Fibroblast of skin of right biceps (primary cell): ENCODE measurements around the gene ARHGAP29.
"Not testable (repeated sequence)": the region's sequence is repeated elsewhere in the genome, so short reads cannot be mapped to it uniquely, and the experiment has no call there.

Experiments used
- DNase-seq: peaks from one replicate; pipeline ENCODE4 v3.0.0-alpha.2; 2013

ARHGAP29 gene

GRCh38 chr1:94164121-94164520 is 73.3 kb downstream of the ARHGAP29 start:
- DNase-seq = peak; percentile 16

- DNase-seq = not testable (repeated sequence)
Measured at GRCh38 chr1:94163249-94163648, 74.1 kb downstream of the ARHGAP29 start.

- peak; percentile 87 for DNase-seq
Measured at GRCh38 chr1:94160811-94161210, 76.6 kb downstream of the ARHGAP29 start.

- no peak for DNase-seq
Measured at GRCh38 chr1:94156096-94156625, 81.2 kb downstream of the ARHGAP29 start.

GRCh38 chr1:94154989-94155388 is 82.4 kb downstream of the ARHGAP29 start:
- no peak for DNase-seq

GRCh38 chr1:94153133-94153532 is 84.3 kb downstream of the ARHGAP29 start:
- no peak for DNase-seq

GRCh38 chr1:94149166-94149565 is 88.2 kb downstream of the ARHGAP29 start:
- not testable (repeated sequence) for DNase-seq

- no peak for DNase-seq
Measured at GRCh38 chr1:94146273-94146672, 91.1 kb downstream of the ARHGAP29 start.

GRCh38 chr1:94144836-94145235 is 92.5 kb downstream of the ARHGAP29 start:
- no peak for DNase-seq

GRCh38 chr1:94143809-94144176 is 93.6 kb downstream of the ARHGAP29 start:
- no peak for DNase-seq

- no peak for DNase-seq
Measured at GRCh38 chr1:94143173-94143808, 94.1 kb downstream of the ARHGAP29 start.

GRCh38 chr1:94142583-94142982 is 94.8 kb downstream of the ARHGAP29 start:
- DNase-seq = no peak

GRCh38 chr1:94142022-94142421 is 95.4 kb downstream of the ARHGAP29 start:
- DNase-seq = peak; percentile 76

GRCh38 chr1:94132111-94132510 is 105.3 kb downstream of the ARHGAP29 start:
- DNase-seq = no peak

GRCh38 chr1:94130851-94131595 is 106.4 kb downstream of the ARHGAP29 start:
- peak; percentile 58 for DNase-seq

- no peak for DNase-seq
Measured at GRCh38 chr1:94126651-94127050, 110.7 kb downstream of the ARHGAP29 start.

GRCh38 chr1:94125551-94126514 is 111.6 kb downstream of the ARHGAP29 start:
- DNase-seq = no peak

GRCh38 chr1:94124538-94124937 is 112.8 kb downstream of the ARHGAP29 start:
- no peak for DNase-seq

GRCh38 chr1:94122201-94122970 is 115.0 kb downstream of the ARHGAP29 start:
- peak; percentile 36 for DNase-seq
